Posterior vena cava (tissue), 2 donors: ENCODE results near the gene SAP30L. TPM values are rescaled to one million over a fixed set of nuclear protein-coding genes. Genes with fewer than 3 reads are reported as not detected.

Source experiments
- DNase-seq: peaks from one replicate; pipeline ENCODE4 v3.0.0-alpha.2; 2020; ENCODE audit warnings: low spot score
- intact Hi-C, 2 donors: fragments of 100-400 bp; cut with DNase I; formaldehyde crosslinking; loops; one replicate each; pipeline versions ENCODE4 v1.14.1 to v1.14.2; 2022 to 2023
- total RNA-seq, 2 donors: library from RNA; stranded (reverse); fragmentation: NEBNext Ultra II Directional; extraction: Animal tissue kit (Norgen Biotek cat#: 25700); gene quantifications; one replicate each; pipeline ENCODE4 v1.2.1, GENCODE V29; 2021
- donor health status: DM: yes; HTN: yes; CAD: no.
- donor health status: DM: yes; HTN: yes; CAD: no.

SAP30L gene
- total RNA-seq, 2 donors from 2014 or later: 34.6 to 50.5 TPM

DNA sequence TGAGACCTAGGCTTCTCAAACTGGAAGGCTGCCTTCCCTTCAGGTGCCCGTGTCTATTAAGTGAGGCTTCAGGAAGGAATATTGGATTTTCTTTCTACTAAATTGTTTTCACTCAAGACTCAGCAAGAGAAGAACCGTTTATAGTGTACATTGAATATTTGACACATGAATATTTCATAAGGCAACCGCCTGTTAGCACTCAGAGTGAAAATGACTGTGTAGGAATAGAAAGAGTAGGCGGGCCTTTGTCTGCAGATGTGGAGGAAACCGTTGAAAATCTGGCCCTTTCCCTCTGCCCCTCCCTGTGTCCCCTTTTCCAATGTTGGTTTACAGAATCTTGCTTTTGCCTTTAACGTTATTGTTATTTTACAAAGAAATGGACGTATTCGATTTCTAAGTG lies 6.2 kb downstream of the SAP30L start:
- no peak for DNase-seq
- intact Hi-C loops: no loop called here

DNA sequence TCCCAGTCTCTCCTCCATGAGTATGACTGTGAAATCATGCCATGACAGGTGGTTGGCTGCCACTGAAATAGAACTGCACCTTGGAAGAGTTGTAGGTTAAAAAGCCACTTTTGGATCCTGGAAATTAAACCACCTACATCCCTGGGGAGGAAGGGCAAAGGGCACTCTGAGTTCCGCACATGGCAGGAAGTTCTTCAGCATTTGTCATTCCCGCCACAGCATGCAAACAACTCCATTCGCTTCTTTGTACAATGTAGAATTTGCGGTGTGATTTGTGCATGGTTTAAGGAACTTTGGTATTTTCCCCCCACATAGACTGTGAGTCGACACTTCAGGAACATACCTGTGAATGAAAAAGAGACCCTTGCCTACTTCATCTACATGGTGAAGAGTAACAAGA lies 9.8 kb downstream of the SAP30L start:
- intact Hi-C loops: no loop called here
- no peak for DNase-seq

DNA sequence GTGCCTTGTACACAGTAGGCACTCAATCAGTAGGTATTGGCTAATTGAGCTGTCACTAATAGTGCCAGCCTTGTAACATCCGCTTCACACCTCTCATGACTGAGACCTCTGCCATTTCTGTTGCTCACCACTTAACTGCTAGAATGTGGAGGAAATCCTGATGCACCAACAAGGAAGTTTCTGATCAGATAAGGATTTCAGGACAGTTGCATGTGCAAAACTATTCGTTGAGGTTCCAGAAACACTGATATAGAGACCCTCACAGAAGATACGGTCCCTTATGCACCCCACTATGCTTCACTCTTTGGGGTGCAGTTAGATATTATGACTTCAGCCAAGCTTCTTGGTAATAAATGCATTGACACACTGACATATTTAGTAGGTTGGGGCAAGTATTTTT lies 10.7 kb downstream of the SAP30L start:
- no peak for DNase-seq
- intact Hi-C loops: no loop called here

DNA sequence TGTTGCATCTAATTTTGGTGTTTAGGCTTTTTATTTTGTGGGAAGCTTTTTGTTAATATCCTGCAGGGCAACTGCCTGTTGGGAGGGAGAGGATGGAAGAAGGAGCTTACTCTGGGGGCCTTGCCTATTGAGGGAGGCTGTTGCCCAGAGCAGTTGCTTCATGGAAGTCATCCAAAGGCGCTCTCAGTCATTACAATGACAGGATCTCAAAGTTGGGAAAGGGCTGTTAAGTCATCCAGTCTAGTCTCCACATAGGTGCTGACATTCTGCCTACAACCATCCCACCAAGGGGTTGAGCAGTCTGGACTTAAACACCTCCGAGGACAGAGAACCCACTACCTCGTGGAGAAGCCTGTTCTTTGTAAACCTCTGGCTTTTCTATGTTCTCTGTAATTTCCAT lies 13.2 kb downstream of the SAP30L start:
- no peak for DNase-seq

DNA sequence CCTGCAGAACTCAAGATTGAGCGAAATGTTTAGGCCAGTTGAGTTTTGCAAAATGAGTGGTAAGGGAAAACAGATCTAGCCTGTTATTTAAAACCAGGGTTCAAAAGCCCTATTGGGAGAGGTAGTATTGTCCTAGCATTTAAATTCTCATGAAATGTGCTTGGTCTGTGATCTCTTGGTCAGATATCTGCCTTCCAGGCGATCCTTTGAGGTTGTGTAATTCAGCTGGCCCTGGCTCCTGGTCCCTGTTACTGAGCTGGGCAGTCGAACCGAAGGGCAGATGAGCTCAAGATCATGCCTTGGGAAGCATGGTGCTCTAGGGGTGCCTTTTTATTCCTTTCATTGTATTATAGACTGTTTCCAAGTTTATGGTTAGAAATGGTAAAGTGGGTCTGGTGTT lies 14.4 kb downstream of the SAP30L start:
- intact Hi-C loops: no loop called here
- DNase-seq: peak; percentile 44

More for the DNA sequence above, 13.2 kb downstream of the SAP30L start:
- intact Hi-C loops: no loop called here

DNA sequence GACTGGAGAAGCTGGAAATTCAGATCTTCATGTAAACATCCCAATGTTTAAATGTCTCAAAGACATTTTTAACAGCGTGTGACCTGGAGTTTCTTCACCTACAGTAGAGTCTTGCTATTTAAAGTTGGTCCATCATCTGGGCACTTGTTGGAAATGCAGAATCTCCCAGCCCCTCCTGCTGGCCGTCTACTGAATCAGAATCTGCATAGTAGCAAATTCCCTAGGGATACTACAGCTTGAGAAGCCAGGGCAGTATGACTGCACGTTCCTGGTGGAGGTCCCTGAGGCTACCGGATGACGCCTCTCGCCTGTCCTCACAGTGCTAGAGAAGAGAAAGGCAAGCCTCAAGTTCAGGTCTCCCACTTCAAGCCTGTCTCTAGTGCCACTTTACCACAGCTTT lies 15.7 kb downstream of the SAP30L start:
- intact Hi-C loops: no loop called here
- peak; percentile 25 for DNase-seq

DNA sequence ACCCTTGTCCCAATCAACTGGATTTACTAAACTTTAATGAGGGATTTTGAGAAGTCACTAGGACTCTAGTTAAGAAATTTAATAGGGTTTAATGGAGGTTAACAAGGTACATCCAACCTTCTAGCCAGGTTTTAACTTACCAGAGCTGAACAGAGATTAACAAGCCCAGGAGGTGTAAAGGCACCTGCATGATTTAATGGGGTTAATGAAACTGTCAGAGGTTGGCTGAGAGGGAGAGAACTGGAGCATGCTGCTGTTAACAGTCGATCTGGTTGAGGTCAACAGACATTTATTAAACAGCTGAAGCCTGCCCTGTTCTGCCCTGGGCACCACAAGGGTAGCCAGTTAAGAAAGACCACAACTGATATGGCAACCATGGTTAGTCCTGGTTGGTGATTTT lies 18.6 kb downstream of the SAP30L start:
- peak; percentile 15 for DNase-seq
- intact Hi-C loops: no loop called here

DNA sequence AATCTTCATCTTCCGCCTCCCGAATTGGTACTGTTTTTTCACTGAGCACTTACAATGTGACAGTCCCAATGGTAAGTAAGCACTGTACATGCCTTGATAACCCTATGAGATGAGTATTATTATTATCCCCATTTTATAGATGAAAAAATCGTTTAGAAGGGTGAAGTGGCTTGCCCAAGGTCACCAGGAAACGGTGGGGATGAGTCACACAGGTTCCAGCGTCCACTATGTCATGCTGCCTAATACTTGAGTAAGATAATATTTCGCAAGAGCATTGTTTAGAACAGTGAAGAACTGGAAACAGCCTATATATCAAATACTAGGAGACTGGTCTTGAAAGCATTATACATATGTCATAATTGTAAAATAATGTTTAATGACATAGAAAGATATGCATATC lies 19.4 kb downstream of the SAP30L start:
- intact Hi-C loops: loop anchor here in 1 of 2 donors (5.0 kb wide), 1 partner anchor 142 kb away; no protein-coding TSS in a partner anchor
- no peak for DNase-seq

DNA sequence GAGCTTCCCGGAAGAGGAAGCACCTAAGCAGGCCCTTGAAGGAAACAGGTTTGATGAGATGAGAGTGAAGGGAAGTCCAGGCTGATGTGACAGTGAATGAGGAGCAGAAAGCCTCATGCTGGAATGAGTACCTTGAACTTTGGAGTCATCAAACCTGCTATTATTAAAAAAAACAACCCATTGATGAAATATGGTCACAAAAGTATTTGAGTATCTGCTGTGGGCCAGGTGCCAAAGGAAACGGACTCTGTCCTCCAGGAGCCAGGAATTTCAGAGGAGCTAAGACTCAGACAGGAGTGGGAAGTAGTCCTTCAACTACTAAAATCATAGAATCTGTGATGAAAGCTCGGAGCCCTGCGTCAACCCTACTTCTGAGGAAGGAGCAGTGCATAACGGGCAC lies 20.4 kb downstream of the SAP30L start:
- intact Hi-C loops: loop anchor here (2.0 to 5.0 kb wide), 2 partner anchors 141 to 145 kb away; no protein-coding TSS in a partner anchor
- DNase-seq: no peak

DNA sequence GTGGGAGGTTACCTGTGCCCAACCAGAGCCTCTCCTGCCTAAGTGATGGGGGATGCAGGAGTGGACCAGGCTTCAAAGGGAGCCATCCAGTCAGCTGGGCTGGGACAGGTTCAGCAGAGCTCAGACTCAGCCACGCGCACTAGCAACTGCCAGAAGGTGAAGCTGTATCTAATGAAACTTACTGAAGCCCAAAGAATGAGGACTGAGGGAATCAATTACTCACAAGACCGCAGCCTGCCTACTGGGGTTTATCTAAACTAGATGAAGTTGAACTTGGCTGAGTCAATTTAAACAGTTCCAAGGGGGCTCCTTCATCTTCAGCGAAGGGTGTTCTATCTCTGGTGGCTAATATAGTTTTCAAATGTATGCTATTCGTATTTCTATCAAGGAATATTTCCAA lies 20.9 kb downstream of the SAP30L start:
- intact Hi-C loops: loop anchor here (2.0 to 5.0 kb wide), 2 partner anchors 141 to 144 kb away; no protein-coding TSS in a partner anchor
- no peak for DNase-seq

DNA sequence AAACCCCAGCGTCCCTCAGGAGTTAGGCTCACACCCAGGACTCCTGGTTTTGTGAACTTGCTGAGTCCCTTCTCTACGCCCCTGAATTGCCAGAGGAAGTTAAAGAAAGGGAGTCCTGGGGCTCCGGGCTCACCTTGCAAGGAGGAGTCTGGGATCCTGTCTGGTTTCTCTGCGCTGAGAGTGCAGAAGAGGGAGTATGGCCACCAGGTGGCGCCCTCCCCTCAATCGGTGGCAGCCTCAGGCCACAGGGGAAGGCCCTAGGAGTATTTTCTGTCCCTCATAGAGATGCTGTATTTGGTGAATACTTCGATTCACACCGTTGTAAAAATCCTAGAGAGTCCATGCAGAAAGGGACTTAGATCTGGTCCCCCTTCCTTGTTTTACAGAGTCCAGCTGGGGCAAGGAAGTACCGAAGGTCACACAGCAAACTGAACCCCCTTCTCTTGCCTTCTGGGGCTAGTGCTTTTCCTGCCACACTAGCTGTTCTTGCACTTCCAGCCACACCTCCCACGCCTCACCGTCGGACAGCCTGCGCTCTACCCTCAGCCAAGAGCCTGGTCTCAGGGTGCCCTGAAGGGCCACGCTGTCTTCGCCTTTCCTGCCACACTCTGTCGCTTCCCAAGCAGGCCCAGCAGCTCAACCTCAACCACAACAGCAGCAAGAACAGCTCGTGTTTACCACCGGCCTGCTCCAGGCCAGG lies 22.0 kb downstream of the SAP30L start:
- DNase-seq: peak; percentile 95
- intact Hi-C loops: loop anchor here (2.0 to 5.0 kb wide), 2 partner anchors 139 to 143 kb away; no protein-coding TSS in a partner anchor

DNA sequence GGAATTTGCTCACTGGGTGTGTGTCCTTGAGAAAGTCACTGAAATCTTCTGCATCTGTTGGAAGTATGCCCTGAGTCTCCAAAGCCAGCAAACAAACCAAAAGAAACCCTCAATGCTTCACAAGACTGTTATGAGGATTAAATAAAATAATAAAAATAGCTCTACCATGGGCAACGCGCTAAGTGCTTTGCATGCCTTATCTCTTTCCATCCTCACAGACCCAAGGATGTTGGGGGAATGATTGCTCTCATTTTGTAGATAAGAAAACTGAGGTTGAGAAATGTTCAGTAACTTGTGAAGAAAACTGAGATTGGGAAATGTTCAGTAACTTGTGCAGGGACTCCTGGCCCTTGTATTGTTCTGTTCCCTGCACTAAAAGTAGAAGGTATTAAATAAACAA lies 24.3 kb downstream of the SAP30L start:
- DNase-seq: no peak
- intact Hi-C loops: loop anchor here in 1 of 2 donors (10.0 kb wide), 1 partner anchor 1085 kb away; no protein-coding TSS in a partner anchor

DNA sequence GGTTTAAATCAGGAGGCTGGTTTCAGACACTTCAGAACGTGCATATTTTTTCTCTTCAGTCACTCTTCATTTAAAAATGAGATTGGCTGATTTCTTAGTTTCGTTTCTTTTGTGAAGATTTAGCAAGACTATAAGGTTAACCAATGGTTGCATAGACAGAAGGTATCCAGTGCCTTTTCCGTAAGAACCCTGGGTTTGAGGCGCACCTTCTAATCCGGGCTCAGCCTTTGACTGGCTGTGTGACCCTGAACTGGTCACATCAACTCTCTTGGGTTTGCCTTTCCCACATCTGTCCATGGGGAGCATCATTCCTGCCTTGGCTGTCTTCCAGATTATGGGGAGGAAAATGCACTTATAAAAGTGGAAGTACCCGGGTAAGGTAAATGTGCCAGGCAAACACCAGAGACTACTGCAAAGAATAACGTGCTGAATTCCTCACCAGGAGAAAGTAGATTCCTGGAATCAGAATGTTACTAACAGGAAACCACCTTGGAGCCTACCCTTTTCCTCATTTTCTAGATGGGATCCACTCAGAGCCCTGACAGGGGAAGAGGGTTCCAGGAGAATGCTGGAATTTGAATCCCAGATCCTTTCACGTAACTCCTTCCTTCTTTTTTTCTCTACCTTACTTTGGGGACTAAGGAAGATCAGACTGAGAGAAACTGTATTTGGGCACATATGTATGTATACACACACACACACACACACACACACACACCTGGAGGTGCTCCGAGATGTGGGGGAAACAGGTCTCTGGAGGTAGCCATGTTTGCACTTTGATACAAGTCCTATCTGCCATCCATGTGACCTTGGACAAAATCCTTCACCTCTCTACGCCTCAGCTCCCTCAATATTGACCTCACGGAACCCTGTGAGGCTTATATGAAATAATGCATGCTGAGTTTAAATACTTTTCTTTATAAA lies 25.4 kb downstream of the SAP30L start:
- intact Hi-C loops: loop anchor here in 1 of 2 donors (10.0 kb wide), 1 partner anchor 1086 kb away; no protein-coding TSS in a partner anchor
- no peak for DNase-seq

DNA sequence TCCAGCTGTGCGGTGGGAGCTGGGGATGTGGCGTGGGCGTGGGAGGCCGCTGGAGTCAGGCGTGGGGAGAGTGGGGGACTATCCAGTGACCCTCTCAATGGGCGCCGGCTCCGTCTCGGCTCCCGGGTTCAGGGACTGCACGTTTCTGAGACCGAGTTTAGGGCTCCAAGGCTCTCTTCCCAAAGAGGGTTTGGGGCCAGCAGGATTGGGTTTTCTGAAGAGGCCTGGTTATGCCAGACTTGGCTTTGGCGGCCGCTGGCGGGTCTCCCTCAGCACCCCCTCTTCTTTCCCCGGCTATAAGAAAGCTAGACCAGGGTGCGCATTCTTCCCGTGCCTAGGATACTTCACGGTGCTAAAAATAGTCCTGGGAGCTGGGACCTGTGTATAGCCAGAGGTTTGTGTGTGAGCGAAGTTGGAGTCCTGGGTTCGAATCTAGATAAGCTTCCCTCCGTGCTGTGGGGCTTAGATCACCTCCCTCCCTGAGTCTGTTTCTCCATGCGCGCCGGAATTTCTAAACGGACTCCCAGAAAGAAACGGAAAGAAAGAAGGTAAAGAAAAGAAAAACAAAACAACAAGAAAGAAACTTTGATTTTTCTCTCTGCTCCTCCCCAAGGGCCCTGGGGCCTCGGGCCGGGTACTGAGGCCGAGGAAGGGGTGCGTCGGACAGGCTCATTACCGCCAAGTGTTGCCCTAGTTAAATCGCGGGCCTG lies 27.2 kb downstream of the SAP30L start:
- no peak for DNase-seq
- intact Hi-C loops: loop anchor here in 1 of 2 donors (10.0 kb wide), 1 partner anchor 1088 kb away; no protein-coding TSS in a partner anchor

DNA sequence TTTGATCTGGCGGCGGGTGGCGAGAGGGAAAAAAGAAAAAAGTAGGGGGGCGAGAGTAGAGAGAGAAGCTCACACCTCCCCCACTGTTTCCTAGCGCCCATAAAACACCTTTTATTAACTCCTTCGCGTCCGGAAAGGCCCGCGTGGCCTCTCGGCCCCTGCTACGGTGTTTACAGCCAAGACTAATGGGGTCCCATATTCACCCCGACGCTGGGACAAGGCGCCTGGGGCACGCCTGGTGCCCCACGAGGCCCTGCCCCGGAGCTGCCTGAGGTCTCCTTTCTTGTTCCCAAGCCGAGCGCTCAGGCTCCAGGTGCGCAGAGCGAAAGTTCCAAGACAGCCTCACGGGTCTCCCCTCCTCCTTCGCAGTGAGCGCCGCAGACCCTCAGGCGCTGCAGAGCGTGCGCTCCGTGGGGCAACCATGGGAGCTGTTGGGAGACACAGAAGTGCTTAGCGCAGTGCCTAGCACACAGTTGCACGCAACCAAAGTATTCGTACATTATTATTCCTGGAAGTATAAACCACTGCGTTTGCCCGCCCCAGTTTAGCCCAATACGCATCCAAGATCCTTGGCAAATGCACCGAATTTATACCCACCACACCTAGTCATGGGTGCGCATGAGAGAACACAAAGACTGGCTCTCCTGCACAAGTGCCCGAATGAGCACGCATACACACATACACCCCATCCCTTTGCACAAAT lies 27.9 kb downstream of the SAP30L start:
- intact Hi-C loops: loop anchor here in 1 of 2 donors (10.0 kb wide), 1 partner anchor 1089 kb away; no protein-coding TSS in a partner anchor

DNA sequence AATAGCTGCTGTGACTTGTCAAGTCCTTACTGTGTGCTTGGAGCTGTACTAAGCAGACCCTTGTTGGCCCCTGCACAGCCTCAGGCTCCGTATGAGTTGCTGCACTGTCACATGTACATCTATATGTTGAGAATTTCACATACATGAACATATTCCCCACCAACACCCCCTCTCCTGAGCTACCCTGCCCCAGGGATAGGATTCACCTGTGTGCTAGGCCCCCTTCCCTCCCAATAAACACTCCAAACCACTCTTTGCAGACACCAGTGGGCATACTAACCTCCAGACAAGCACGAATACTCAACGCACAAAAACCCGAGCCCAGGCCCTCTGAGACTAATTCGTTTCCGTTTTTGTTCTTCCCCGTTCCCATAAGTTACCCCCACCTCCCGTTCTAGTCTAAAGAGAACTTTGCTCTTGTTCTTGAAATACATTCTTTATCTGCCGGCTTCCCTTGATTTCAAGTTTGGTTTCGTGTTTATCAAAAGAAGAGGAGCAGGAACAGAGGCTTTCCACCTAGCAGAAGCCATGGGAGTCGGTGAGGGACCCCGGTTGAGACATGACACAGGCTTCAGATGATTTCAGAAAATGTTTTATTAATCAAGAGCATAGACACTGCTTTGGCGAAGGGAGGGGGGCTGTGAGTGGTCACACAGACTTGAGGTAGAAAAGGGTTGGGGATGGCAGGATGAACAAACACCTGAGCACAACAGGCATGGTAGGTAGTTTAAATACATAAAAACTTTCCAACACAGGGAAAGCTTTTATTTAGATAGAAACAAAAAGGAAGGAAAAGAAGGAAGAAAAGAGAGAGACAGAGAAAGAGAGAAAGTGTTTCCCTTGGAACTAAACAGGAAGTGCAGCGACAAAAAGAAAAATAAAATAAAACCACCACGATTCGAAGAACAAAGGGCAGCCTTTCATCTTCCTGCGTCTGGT lies 28.9 kb downstream of the SAP30L start:
- intact Hi-C loops: loop anchor here in 1 of 2 donors (10.0 kb wide), 1 partner anchor 1090 kb away; no protein-coding TSS in a partner anchor

More for the DNA sequence above, 27.9 kb downstream of the SAP30L start:
- DNase-seq: no peak

DNA sequence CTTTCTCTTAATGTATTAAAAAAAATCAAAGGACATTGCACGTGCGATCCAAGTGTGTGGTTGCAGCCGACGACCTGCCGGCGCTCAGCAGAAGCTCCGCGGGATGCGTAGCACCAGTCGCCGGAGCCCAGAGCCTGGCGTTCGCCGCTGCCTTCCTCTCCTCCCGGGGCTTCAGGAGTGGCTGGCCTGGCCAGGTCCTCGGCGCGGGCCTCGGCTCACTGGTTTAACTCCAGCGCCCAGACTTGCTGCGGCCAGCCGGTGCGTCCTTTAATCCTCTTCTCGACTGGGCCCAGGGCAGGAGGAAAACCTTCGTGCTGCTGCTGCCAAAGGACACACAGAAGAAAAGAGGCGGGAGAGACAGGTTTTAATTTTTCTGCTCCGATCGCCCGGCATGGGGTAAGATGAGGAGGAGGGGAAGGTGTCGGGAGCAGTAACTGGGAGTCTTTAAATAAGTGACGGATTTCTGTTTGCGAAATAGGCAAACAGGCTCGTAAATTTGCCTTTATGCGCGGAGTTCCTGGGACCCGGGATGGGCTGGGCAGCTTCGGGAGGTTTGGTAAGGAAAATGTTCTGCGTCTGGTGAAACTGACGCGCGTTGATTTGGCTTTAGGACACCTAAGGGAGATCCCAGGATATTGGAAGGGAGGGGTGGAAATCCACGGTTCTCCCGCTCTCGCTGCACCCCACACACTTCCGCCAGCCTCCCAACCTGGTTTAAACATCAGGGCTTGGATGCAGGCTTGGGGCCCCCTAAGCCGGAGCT lies 30.0 kb downstream of the SAP30L start:
- intact Hi-C loops: loop anchor here in 1 of 2 donors (10.0 kb wide), 1 partner anchor 1091 kb away; no protein-coding TSS in a partner anchor

More for the DNA sequence above, 28.9 kb downstream of the SAP30L start:
- no peak for DNase-seq

More for the DNA sequence above, 30.0 kb downstream of the SAP30L start:
- DNase-seq: no peak
